Measurements from ENCODE around the gene HECW1. TPM values are rescaled to one million over a fixed set of nuclear protein-coding genes. Genes with fewer than 3 reads are reported as not detected.

The HECW1 gene
- total and polyA plus RNA-seq, 2 of the 8 experiments (the other 6 are each of a cell fraction or from before 2014, with no cell fraction given), result 2.9 to 12.7 TPM

GRCh38 chr7:43489257-43489656 is 376.8 kb downstream of the HECW1 start:
- WGBS, 2 experiments (ENCODE audit: extremely low coverage in 1 of 2, insufficient coverage in 1 of 2, insufficient read length in 1 of 2, insufficient replicate concordance in 2 of 2, low coverage in 1 of 2, low lambda C conversion rate in 2 of 2, missing lambda C conversion rate in 1 of 2), result 89% methylated on average over 1 of the region's 1 CpG; no CpG with 5 or more reads in 1 of the 2 experiments
- H2AFZ ChIP-seq (ENCODE audit: low read length), result no peak overlapping the region
- CTCF ChIA-PET (ENCODE audit: partially characterized antibody), result interaction anchor here (3.6 kb wide), 1 partner anchor 11 kb away, joined by 12 read pairs; no protein-coding TSS in a partner anchor

More at GRCh38 chr7:43489257-43489656, 376.8 kb downstream of the HECW1 start:
- H3K9ac ChIP-seq (replicated peaks in 1 of 4; ENCODE audit: extremely low read depth in 1 of 4, low read depth in 3 of 4, low read length in 3 of 4), result no peak overlapping the region
- H3K36me3 ChIP-seq (ENCODE audit: control insufficient read depth in 2 of 4, insufficient read depth in 4 of 4, low read length in 3 of 4), result no peaks in the 10 kb centered on the region
- no peak for FAIRE-seq
- TF ChIP-seq CHD1 (IDR thresholded peaks at IDR 0.05; ENCODE audit: low read depth, low read length) (no peak), SP4 (IDR thresholded peaks at IDR 0.05; ENCODE audit: low read length) (no peak), TCF12 (IDR thresholded peaks at IDR 0.05; ENCODE audit: low read depth, low read length) (no peak), FOSL1 (IDR thresholded peaks at IDR 0.05; ENCODE audit: insufficient read depth, low read depth, low read length) (no peak), JUN (IDR thresholded peaks at IDR 0.05; ENCODE audit: low read depth, low read length) (no peak), SP2 (IDR thresholded peaks at IDR 0.05; ENCODE audit: low read length) (no peak), SIX5 (IDR thresholded peaks at IDR 0.05; ENCODE audit: low read depth, low read length) (no peak), SRF (IDR thresholded peaks at IDR 0.05; ENCODE audit: low read depth, low read length) (no peak), SUZ12 (IDR thresholded peaks at IDR 0.05; ENCODE audit: low read length) (no peak), ASH2L (IDR thresholded peaks at IDR 0.05; ENCODE audit: low read length) (no peak), KDM1A (IDR thresholded peaks at IDR 0.05; ENCODE audit: borderline replicate concordance, low read length) (no peak), RFX5 (IDR thresholded peaks at IDR 0.05; ENCODE audit: borderline replicate concordance, low read depth, low read length) (no peak), SP1 (IDR thresholded peaks at IDR 0.05; ENCODE audit: low read depth, low read length) (no peak), MAX (IDR thresholded peaks at IDR 0.05) (no peak), HDAC2 (IDR thresholded peaks at IDR 0.05; ENCODE audit: borderline replicate concordance in 1 of 2, low read depth in 2 of 2, low read length in 2 of 2) (no peak)
- H3K23me2 ChIP-seq (ENCODE audit: low read depth, low read length), result no peaks in the 10 kb centered on the region
- no peak overlapping the region for H4K5ac ChIP-seq (ENCODE audit: insufficient read length, low read depth, low read length)
- H4K20me1 ChIP-seq (replicated peaks in 1 of 2; ENCODE audit: control insufficient read depth in 1 of 2, insufficient read depth in 2 of 2, low read length in 2 of 2), result no peaks in the 10 kb centered on the region
- no peak overlapping the region for H3K4me2 ChIP-seq (ENCODE audit: insufficient read depth in 1 of 2, low read depth in 2 of 2, low read length in 2 of 2)
- no peaks in the 10 kb centered on the region for H3K79me2 ChIP-seq (ENCODE audit: control insufficient read depth in 1 of 2, insufficient read depth in 2 of 2, low read length in 2 of 2)
- no peak overlapping the region for H2BK20ac ChIP-seq (ENCODE audit: low read length)
- H3K27ac ChIP-seq (ENCODE audit: low read depth, low read length), result no peak overlapping the region
- POLR2A ChIA-PET (ENCODE audit: partially characterized antibody), result no interaction called here
- peak in 1 of 2 experiments; percentile 17 for DNase-seq (ENCODE audit: low read depth in 1 of 2, low spot score in 2 of 2)
- H2BK12ac ChIP-seq (ENCODE audit: low read depth, low read length), result no peak overlapping the region
- H2BK120ac ChIP-seq (replicated peaks; ENCODE audit: low read depth, low read length), result no peak overlapping the region
- no peak overlapping the region for H3K14ac ChIP-seq (ENCODE audit: insufficient read length)
- H3K4ac ChIP-seq (replicated peaks; ENCODE audit: insufficient read length, low read depth, low read length), result no peak overlapping the region
- H3K18ac ChIP-seq (ENCODE audit: extremely low read depth, low read length), result no peak overlapping the region
- no peak overlapping the region for H2BK15ac ChIP-seq (ENCODE audit: low read length)
- H3K79me1 ChIP-seq (ENCODE audit: low read depth, low read length), result no peaks in the 10 kb centered on the region
- no peak overlapping the region for H2BK5ac ChIP-seq (ENCODE audit: low read depth, low read length)
- H4K91ac ChIP-seq (replicated peaks; ENCODE audit: insufficient read length, low read length), result no peak overlapping the region
- H3K9me3 ChIP-seq (ENCODE audit: insufficient read depth in 2 of 2, low read depth in 1 of 2, low read length in 1 of 2), result no peaks in the 10 kb centered on the region
- no peaks in the 10 kb centered on the region for H3K27me3 ChIP-seq (replicated peaks in 1 of 4; ENCODE audit: control insufficient read depth in 3 of 4, extremely low read depth in 1 of 4, insufficient read depth in 3 of 4, low read length in 3 of 4)
- no peak overlapping the region for H4K8ac ChIP-seq (ENCODE audit: extremely low read depth, insufficient read depth, low read length)
- H3K56ac ChIP-seq (replicated peaks; ENCODE audit: insufficient read length, low read depth, low read length), result no peak overlapping the region
- peaks cover 0 to 3% (median 0%) of the 10 kb centered on the region in 4 experiments; a peak in 1 of 7 replicates for H3K4me1 ChIP-seq (replicated peaks in 1 of 4; ENCODE audit: control insufficient read depth in 3 of 4, insufficient read depth in 4 of 4, low read length in 3 of 4)
- no peak overlapping the region for H3K4me3 ChIP-seq (ENCODE audit: extremely low read depth in 1 of 4, insufficient read depth in 2 of 4, low read depth in 3 of 4, low read length in 4 of 4)
- H3K23ac ChIP-seq (ENCODE audit: insufficient read length), result no peak overlapping the region
- no peak overlapping the region for H2AK5ac ChIP-seq (ENCODE audit: low read depth, low read length)

All from H1 (cell line).